Effector CD8-positive, alpha-beta T cell (primary cell): ENCODE measurements around the gene RPS2.
A peak's percentile ranks its signal among the peaks of the same experiment; 100 is the strongest.
"Not testable (repeated sequence)": the region's sequence is repeated elsewhere in the genome, so short reads cannot be mapped to it uniquely, and the experiment has no call there.

Experiments
- DNase-seq: peaks from one replicate; lab custom pipeline; 2025; lab: John Stamatoyannopoulos, UW

The RPS2 gene

GRCh38 chr16:1942047-1942809 lies 22.4 kb downstream of the RPS2 start:
- DNase-seq = no peak

- DNase-seq = no peak
Measured at GRCh38 chr16:1941162-1942046, 23.2 kb downstream of the RPS2 start.

- no peak for DNase-seq
Measured at GRCh38 chr16:1940273-1941161, 24.1 kb downstream of the RPS2 start.

- not testable (repeated sequence) for DNase-seq
Measured at GRCh38 chr16:1939833-1940232, 24.8 kb downstream of the RPS2 start.

GRCh38 chr16:1938910-1939309 lies 25.7 kb downstream of the RPS2 start:
- no peak for DNase-seq

GRCh38 chr16:1938316-1938715 lies 26.3 kb downstream of the RPS2 start:
- DNase-seq = no peak

- no peak for DNase-seq
Measured at GRCh38 chr16:1936945-1937479, 27.6 kb downstream of the RPS2 start.

GRCh38 chr16:1933097-1933661 lies 31.4 kb downstream of the RPS2 start:
- DNase-seq = no peak

GRCh38 chr16:1932050-1933028 lies 32.3 kb downstream of the RPS2 start:
- DNase-seq = no peak

- no peak for DNase-seq
Measured at GRCh38 chr16:1930338-1930720, 34.3 kb downstream of the RPS2 start.

- DNase-seq = peak; percentile 88
Measured at GRCh38 chr16:1929578-1930337, 34.9 kb downstream of the RPS2 start.

- DNase-seq = no peak
Measured at GRCh38 chr16:1929105-1929504, 35.5 kb downstream of the RPS2 start.

- no peak for DNase-seq
Measured at GRCh38 chr16:1926271-1926670, 38.4 kb downstream of the RPS2 start.

- no peak for DNase-seq
Measured at GRCh38 chr16:1924095-1924494, 40.5 kb downstream of the RPS2 start.

- DNase-seq = no peak
Measured at GRCh38 chr16:1923299-1924034, 41.2 kb downstream of the RPS2 start.

GRCh38 chr16:1922357-1922756 lies 42.3 kb downstream of the RPS2 start:
- DNase-seq = no peak

GRCh38 chr16:1920727-1921171 lies 43.9 kb downstream of the RPS2 start:
- no peak for DNase-seq

GRCh38 chr16:1920122-1920521 lies 44.5 kb downstream of the RPS2 start:
- not testable (repeated sequence) for DNase-seq
